Activated CD4-positive, CD25-positive, alpha-beta regulatory T cell treated with anti-CD3 and anti-CD28 coated beads, Interleukin-2, amount 50 U/mL, for 16 hours (primary cell): ENCODE measurements around the gene CD53.
A peak's percentile ranks its signal among the peaks of the same experiment; 100 is the strongest.

Experiments used
- DNase-seq: peaks from one replicate; pipeline ENCODE4 v3.0.0-alpha.2; 2020; ENCODE audit warnings: low read depth, low spot score

The CD53 gene

DNA sequence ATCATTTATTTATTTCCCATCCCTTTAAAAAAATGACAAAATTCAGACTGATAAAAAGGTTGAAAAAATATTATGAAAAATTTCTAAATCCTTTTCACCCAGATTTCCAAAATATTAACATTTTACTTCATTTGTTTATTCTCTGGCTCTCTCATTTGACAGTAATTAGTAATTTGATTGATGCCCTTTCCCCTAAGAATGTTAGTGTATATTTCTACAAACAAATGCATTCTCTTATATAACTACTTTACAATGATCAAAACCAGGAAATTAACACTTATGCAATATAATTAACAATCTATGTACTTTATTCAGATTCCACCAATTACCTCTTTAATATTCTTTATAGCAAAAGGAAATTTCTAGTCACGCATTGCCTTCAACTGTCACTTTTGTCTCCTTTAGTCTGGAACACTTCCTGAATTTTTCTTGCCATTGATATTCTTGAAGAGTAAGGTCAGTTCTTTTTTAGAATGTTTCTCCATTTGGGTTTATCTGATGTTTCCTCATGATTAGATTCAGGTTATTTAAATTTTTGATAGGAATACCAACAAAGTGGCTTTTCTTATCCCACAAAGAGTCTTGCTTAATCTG is 3.9 kb downstream of the CD53 start:
- no peak for DNase-seq

DNA sequence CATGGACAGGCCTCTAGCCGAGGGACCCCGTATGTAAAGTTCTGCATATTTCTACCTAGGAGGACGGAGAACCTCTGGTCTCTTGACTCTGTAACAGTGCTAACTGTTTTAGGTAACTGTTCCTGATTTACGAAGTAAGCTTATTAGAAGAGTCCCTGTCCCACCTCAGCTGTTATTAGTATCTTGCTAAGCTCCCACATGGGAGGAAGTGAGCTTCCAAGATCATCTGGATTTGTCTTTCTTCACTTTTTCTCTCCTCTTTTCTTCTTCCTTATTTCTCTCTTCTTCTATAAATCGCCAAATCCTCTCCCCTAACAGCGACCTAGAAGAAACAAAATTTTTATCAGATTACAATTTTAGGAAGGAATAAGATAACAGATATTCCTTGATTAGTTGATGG is 4.4 kb downstream of the CD53 start:
- no peak for DNase-seq

DNA sequence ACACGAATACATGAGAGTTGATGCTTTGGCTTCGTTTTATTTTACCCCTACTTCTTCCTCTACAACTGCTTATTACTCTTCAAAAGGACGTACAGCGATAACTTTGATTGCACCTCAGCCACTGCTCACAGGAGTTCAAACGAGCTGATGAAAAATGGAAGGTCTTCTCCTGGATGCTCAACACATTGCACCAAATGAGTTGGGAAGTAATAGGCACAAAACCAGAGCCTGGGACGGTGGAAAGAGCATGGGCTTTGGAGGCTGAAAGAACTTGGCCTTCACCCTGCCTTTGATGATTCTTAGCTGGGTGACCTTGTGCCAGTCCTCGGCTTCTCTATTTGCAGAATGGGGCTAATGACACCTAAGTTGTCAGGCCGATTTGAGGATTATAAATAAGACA is 4.8 kb downstream of the CD53 start:
- no peak for DNase-seq

DNA sequence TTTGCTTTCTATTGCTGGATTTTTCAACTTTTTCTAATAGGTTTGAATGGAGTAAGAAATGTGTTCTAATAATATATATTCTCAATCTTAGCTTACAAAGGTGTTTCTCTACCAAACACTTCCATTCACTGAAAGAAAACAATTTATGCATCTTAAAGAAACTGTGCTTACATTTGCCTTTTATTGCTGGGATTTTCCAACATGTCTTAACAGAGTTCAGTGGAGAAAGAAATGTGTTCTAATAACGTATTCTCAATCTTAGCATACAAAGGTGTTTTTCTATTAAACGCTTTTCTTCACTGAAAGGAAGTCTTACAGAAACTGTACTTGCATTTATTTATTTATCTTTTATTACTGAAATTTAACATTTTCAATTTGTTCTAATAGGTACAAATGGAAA is 5.6 kb downstream of the CD53 start:
- DNase-seq: no peak

DNA sequence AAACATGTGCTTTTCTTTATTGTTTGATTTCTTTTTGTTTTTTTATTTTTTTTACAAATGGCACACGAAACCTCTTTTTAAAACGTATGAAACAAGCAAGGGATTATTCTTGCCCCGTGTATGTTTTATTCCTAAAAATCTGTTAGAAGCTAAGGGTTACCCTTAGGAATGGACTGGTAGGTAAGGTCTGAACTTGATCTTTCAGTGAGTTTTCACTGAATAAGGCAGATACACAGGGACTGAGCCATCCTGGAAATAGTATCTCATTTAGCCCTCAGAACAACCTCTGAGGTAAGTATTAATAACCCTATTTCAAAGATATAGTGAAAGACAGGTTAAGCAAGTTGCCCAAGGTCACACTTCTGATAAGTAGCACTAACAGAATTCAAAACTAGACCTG is 6.0 kb downstream of the CD53 start:
- no peak for DNase-seq

DNA sequence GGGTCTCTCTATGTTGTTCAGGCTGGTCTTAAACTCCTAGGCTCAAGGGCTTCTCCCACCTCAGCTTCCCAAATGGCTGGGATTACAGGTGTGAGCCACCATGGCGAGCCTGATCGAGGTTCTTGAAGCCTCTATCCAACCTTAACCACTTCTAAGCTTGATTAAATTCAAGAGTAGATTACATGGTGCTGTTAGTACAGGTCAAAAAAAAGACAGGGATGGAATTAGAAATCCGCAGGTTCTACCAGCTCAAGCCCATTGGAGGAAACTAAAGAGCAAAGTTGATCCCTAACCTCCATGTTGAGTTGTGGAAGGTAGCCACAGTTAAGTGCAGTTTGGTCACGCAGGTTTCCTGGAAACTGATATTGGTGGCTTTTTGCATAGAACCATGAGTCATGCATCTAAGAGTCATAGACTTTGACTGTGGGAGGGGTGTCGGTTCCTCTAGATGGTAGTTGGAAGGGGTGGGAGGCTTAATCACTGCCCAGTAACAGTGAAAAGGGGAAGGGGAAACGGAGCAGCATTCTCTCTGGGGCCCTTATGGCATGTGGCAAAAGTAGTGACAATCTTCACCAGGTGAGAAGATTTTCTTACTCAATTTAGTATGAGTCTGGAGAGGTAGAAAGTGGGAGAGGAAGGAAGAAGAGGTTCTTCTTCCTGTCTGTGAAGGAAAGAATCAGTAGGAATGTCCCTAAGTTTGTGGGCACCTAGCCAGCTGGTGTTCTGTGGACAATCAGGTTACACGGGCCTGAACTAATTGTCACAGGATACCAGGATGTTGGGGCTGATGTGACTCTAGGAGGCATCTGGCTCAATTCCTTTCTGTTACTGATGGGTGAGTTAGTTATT is 7.0 kb downstream of the CD53 start:
- DNase-seq: peak; percentile 49

DNA sequence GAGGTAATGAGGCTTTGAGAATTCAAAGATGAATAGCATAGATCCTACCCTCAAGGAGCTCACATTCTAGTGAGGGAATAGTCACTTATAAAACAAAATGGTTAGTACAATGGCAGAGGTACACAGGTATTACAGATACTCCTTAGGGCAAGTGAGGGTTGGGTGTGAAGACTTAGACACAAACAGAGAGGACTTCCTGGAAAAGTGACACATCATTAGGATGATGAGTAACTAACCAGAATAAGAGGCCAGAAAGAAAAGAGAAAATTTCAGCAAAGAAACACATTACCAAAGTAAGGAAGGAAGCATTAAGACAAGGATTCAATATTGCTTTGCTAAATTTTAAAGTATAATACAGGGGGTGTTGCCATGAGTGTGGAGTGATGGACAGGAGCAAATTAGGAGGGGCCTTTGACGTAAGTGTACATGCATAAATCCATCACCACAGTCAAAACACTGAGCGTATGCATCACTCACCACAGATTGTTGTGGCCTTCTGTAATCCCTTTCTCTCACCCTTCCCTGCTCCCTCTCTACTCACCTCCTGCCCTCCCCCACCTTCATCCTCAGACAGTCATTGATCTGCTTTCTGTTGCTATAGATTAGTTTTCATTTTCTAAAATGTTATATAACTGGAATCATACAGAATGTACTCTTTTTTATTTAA is 7.9 kb downstream of the CD53 start:
- no peak for DNase-seq

DNA sequence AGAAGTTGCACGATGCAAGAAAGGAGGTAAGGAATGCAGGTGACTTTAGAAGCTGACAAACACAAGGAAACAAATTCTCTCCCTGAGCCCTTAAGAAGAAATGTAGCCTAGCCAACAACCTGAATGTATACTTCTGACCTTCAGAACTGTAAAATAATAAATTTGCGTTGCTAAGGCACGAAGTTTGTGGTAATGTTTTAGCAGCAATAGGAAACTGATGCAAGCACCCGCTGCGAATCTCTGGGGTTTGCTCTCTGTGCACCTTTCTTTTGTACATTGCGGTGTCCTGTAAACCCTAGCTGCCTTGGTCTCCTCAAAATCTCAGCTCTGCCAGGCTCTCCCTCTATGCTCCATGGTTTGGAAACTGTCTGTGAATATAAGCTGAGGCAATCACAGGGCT is 15.1 kb downstream of the CD53 start:
- no peak for DNase-seq

DNA sequence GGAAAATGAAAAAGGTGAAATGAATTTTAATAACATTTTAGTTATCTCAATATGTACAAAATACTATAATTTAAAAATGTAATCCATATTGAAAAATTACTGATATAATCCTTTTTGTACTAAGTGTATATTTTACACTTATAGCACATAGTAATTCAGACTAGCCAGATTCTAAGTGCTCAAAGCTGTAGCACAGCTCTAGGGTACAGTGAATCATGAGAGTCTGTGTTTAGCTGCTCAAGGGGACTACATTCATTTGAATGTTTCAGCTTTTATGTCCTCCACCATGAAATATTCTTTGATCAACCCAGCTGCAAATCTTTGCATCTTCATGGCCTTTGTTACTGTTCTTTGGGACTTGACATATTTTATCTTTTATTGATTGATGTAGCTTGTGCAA is 15.7 kb downstream of the CD53 start:
- no peak for DNase-seq

DNA sequence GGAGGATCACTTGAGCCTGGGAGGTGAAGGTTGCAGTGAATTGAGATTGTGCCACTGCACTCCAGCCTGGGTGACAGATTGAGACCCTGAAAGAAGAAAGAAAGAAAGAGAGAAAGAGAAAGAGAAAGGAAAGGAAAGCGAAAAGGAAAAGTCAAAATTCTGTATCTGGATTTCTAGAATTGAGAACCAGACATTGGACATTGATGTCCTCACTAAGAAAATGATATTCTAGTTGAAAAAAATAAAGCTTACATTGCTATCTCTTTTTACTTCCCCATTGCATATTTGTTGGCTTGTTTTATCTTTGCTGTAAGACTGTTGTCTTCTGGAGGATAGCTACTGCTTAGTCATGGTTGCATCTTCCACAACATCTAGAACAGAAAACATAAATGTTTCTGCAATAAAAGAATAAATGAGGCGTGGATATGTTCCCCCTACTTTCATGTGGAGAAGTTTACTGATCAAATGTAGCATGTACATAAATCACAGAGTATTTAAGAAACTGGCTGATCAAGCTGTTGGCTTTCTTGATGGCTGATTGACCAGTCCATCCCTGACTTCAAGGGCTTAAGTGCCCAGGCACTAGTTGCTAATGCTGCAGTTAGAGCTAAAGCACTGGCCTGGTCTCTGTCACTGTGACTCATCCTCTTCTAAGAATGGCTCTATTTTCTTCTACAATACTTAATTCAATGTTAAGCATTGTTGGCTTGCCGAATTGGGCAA is 17.7 kb downstream of the CD53 start:
- no peak for DNase-seq

DNA sequence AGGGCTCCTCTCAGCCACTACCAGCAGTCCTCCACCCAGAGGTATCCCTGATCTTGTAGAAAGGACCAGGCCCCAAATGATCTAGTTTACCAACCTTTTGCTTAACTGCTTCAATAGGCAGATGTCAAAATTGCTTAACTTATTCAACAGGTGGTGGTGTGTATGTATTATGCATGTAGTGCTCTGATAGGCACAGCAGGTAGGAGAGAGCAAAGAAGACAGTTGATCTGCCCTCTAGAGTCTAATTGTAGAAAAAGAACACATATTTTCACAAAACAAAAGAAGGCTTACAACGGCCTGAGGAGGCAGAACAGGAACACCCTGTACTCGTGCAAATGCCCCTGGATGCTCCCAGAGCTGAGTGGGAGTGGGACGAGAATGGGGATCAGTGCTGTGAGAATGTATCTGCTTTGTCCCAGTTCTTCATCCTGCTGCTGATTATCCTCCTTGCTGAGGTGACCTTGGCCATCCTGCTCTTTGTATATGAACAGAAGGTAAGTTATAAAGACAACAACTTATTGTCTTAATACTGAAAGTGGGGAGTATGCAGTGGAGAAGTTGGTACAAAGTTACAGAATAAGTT is 21.1 kb downstream of the CD53 start:
- DNase-seq: no peak

DNA sequence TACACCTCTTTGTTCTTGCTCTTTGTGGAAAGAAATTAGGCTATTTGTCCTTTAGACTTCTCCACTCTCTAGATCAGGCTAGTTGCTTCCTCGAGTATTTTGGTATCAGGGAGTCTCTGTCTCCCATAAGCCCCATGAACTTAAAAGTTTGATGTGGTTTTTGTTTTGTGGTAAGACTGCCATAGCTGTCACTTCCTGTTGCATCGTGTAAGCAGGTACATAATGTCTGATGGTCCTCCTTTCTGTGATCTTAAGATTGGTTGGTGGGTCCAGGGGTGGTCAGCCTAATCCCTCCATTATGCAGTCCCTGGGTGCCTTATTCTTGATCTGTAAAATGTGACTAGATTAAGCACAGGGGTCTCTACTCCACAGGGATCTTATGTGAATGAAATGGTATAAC is 23.1 kb downstream of the CD53 start:
- no peak for DNase-seq

DNA sequence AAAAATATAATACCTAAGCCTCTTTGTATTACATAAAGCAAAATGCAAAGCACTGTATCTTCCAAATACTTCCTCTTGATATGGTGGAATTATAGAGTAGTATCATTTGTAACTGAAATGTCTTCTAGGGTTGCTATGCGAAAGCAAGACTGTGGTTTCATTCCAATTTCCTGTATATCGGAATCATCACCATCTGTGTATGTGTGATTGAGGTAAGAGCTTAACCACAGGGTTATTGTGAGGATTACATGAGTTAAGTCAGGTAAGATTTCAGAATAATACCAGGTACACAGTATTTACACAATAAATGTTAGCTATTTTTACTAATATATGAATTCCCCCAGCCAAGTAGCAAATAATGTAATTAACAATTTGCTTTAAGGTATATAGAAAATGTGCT is 24.7 kb downstream of the CD53 start:
- no peak for DNase-seq

DNA sequence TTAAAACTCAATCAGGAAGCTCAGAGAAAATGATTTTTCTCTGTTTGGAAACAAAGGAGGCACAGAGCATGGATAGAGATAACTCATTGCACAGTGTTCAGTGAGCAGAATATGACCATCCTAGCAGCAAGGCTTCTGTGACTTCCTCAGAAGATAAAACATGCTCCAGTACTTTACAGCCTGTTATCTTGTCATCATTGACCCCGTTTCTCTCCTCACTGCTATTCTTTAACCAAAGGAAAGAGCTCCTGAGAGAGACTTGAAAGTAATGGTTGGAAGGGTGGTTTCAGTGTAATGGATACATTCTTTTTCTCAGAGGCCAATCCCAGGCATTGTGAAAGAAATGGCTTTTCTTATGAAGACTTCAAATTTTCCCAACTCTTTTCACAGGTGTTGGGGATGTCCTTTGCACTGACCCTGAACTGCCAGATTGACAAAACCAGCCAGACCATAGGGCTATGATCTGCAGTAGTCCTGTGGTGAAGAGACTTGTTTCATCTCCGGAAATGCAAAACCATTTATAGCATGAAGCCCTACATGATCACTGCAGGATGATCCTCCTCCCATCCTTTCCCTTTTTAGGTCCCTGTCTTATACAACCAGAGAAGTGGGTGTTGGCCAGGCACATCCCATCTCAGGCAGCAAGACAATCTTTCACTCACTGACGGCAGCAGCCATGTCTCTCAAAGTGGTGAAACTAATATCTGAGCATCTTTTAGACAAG is 25.9 kb downstream of the CD53 start:
- DNase-seq: no peak

DNA sequence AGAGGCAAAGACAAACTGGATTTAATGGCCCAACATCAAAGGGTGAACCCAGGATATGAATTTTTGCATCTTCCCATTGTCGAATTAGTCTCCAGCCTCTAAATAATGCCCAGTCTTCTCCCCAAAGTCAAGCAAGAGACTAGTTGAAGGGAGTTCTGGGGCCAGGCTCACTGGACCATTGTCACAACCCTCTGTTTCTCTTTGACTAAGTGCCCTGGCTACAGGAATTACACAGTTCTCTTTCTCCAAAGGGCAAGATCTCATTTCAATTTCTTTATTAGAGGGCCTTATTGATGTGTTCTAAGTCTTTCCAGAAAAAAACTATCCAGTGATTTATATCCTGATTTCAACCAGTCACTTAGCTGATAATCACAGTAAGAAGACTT is 26.5 kb downstream of the CD53 start:
- DNase-seq: no peak

DNA sequence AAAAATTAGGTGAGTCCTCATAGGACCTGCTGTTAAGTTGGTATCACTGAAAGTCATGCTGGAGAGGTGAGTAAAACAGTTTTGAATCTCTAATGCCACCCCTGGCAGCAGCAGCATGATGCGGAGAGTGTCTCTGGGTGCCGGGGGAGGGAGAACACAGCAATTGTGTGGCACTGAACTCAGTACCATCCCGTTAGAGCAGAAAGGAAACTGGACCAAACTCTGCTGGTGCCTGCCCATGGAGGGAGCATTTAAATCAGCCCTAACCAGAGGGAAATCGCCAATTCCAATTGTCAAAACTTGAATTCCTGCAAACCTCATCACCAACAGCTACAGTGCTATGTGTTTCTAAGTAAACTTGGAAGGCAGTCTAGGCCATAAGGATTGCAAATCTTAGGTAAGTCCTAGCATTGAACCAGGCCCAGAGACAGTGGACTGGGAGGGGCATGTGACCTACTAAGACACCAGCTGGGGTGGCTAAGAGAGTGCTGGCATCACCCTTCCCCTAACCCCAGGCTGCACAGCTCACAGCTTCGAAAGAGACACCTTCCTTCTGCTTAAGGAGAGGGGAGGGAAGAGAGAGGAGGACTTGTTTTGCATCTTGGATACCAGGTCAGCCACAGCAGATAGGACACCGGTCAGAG is 30.0 kb downstream of the CD53 start:
- DNase-seq: no peak

DNA sequence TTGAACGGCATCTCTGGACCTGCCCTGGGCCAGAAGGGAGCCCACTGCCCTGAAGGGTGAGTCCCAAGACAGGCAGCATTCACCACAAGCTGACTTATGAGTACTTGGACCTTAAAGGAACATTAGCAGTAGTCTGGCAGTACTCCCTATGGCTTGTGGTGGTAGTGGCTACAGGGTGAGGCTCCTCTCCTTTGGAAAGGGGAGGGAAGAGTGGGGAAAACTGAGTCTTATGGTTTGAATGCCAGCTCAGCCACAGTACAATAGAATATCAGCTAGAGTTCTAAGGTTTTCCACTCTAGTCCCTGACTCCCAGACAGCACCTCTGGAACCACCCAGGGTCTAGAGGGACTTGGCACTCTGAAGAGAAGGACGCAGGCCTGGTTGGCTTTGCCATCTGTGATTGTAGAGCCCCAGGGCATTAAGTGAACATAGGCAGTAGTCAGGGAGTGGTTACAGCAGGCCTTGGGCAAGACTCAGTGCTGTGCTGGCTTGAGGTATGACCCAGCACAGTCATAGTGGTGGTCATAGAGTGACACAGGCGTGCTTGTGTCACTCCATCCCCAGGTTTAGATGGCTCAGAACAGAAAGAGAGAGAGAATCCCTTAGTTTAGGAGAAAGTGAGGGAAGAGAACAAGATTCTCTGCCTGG is 31.0 kb downstream of the CD53 start:
- no peak for DNase-seq

DNA sequence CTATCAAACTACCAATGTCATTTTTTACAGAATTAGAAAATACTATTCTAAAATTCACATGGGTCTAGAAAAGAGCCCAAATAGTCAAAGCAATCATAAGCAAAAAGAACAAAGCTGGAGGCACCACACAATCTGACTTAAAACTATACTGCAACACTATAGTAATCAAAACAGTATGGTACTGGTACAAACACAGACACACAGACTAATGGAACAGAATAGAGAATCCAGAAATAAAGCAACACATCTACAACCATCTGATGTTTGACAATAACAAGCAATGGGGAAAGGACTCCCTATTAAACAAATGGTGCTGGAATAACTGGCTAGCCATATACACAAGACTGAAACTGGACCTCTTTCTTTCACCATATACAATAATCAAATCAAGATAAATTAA is 39.8 kb downstream of the CD53 start:
- no peak for DNase-seq

DNA sequence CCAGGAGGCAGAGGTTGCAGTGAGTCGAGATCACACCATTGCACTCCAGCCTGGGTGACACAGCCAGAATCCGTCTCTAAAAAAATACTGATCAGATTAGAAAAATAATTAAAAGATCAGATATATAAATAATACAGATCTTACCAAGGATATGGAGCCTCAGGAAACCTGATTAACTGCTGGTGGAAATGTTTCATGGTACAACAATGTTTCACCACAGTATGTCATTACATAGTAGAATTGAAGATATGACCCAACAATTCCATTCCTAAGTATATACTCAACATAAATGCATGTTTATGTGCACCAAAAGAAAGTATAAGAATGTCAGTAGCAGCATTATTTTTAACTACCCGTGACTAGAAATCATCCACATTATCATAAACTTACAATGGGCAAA is 41.7 kb downstream of the CD53 start:
- DNase-seq: no peak

DNA sequence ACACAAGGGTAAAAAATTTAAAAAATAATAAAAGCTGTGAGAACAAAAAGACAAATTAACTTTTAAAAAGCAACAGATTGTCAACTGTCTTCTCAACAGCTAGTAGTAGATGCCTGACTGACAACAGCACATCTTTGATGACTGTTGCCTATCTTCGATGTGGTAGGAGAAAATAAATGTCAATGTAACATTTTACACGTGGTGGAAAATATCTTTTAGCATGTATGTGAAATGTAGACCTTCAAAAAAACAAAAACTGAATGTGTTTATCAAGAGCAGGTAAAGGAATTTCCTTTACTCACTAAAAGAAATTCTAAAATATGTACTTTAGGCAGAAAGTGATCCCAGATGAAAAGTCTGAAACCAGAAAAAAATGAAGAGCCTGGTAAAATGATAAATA is 42.9 kb downstream of the CD53 start:
- DNase-seq: no peak
